GM23338 (cell line): ENCODE measurements around the gene QKI. TPM values are rescaled to one million over a fixed set of nuclear protein-coding genes. Genes with fewer than 3 reads are reported as not detected.

Source experiments
- ATAC-seq: fragments of 200-7000 bp; cut with Tn5 transposase; 3 replicates; pipeline ENCODE4 v1.9.1; 2020
- DNase-seq: peaks from one replicate; pipeline ENCODE4 v3.0.0-alpha.2; 2015; ENCODE audit warnings: low spot score
- H2AFZ ChIP-seq: fragments of 200-600 bp; sonication (generic); 2 replicates; pipeline ENCODE4 v1.8.0; 2016; ENCODE audit warnings: antibody characterized with exemption, mild to moderate bottlenecking, moderate library complexity
- H3F3A ChIP-seq: fragments of 200-600 bp; sonication (generic); replicated peaks from 2 replicates; pipeline ENCODE4 v1.8.0; 2017; ENCODE audit warnings: antibody characterized with exemption, mixed run types, low read depth
- H3K27ac ChIP-seq: fragments of 200-600 bp; sonication (generic); 2 replicates; pipeline ENCODE4 v1.6.1; 2016; ENCODE audit warnings: low read depth
- H3K27me3 ChIP-seq: fragments of 200-600 bp; sonication (generic); 2 replicates; pipeline ENCODE4 v1.8.0; 2016; ENCODE audit warnings: mild to moderate bottlenecking, mixed run types, moderate library complexity; ENCODE audit not compliant: insufficient read depth
- H3K36me3 ChIP-seq: fragments of 200-600 bp; sonication (generic); 2 replicates; pipeline ENCODE4 v1.8.0; 2016; ENCODE audit warnings: mild to moderate bottlenecking; ENCODE audit not compliant: insufficient read depth
- H3K4me1 ChIP-seq: fragments of 200-600 bp; sonication (generic); 2 replicates; pipeline ENCODE4 v1.8.0; 2016; ENCODE audit warnings: mild to moderate bottlenecking, moderate library complexity; ENCODE audit not compliant: insufficient read depth
- H3K4me2 ChIP-seq: fragments of 200-600 bp; sonication (generic); 2 replicates; pipeline ENCODE4 v1.7.1; 2017; ENCODE audit warnings: mixed run types
- H3K4me3 ChIP-seq: fragments of 200-600 bp; sonication (generic); 2 replicates; pipeline ENCODE4 v1.6.1; 2016; ENCODE audit warnings: mixed run types
- H3K79me2 ChIP-seq: fragments of 200-600 bp; sonication (generic); replicated peaks from 2 replicates; pipeline ENCODE4 v1.8.0; 2017; ENCODE audit warnings: mild to moderate bottlenecking; ENCODE audit not compliant: insufficient read depth
- H3K9me2 ChIP-seq: fragments of 200-600 bp; sonication (generic); 2 replicates; pipeline ENCODE4 v1.8.0; 2017; ENCODE audit not compliant: insufficient read depth
- H4K20me1 ChIP-seq: fragments of 200-600 bp; sonication (generic); replicated peaks from 2 replicates; pipeline ENCODE4 v1.8.0; 2017; ENCODE audit warnings: mild to moderate bottlenecking; ENCODE audit not compliant: insufficient read depth
- H3K27ac Mint-ChIP-seq: 2 replicates; pipeline ENCODE4 v1.8.0; 2020; ENCODE audit warnings: inconsistent platforms, mild to moderate bottlenecking, moderate library complexity, mixed read lengths
- H3K27me3 Mint-ChIP-seq: 3 replicates; pipeline ENCODE4 v1.8.0; 2022; ENCODE audit warnings: low read depth, mild to moderate bottlenecking, moderate library complexity, mixed read lengths, inconsistent platforms; ENCODE audit not compliant: insufficient read depth, poor library complexity
- H3K36me3 Mint-ChIP-seq: 3 replicates; pipeline ENCODE4 v1.8.0; 2021; ENCODE audit warnings: low read depth, mild to moderate bottlenecking, inconsistent platforms, moderate library complexity, mixed read lengths
- H3K4me1 Mint-ChIP-seq: 3 replicates; pipeline ENCODE4 v1.8.0; 2020; ENCODE audit warnings: mild to moderate bottlenecking, inconsistent platforms, mixed read lengths
- H3K4me3 Mint-ChIP-seq: 3 replicates; pipeline ENCODE4 v1.8.0; 2021; ENCODE audit warnings: moderate library complexity, mild to moderate bottlenecking, inconsistent platforms, mixed read lengths
- H3K9me3 Mint-ChIP-seq: 3 replicates; pipeline ENCODE4 v1.8.0; 2020; ENCODE audit warnings: moderate library complexity, mild to moderate bottlenecking, inconsistent platforms, mixed read lengths
- CREB1 ChIP-seq: fragments of 250-450 bp; sonication (Bioruptor Pico); IDR thresholded peaks from 2 replicates; pipeline ENCODE4 v1.5.0; 2020; ENCODE audit warnings: low read depth, mild to moderate bottlenecking, moderate library complexity
- EZH2 ChIP-seq: fragments of 200-600 bp; sonication (generic); IDR thresholded peaks from one replicate; pipeline ENCODE4 v1.8.0; 2017; ENCODE audit warnings: antibody characterized with exemption, mild to moderate bottlenecking, low read depth; ENCODE audit not compliant: unreplicated experiment
- EZH2phosphoT487 ChIP-seq: fragments of 200-600 bp; sonication (generic); IDR thresholded peaks from one replicate; pipeline ENCODE4 v1.8.1; 2018; ENCODE audit warnings: antibody characterized with exemption; ENCODE audit not compliant: unreplicated experiment
- NANOG ChIP-seq: IDR thresholded peaks from 2 replicates; pipeline ENCODE4 v1.6.1; 2016; ENCODE audit warnings: antibody characterized with exemption, borderline replicate concordance
- POLR2AphosphoS5 ChIP-seq: IDR thresholded peaks from 2 replicates; pipeline ENCODE4 v1.6.1; 2016; ENCODE audit warnings: antibody characterized with exemption, low read depth
- STAT1 ChIP-seq: IDR thresholded peaks from one replicate; pipeline ENCODE4 v1.6.1; 2016; ENCODE audit warnings: antibody characterized with exemption; ENCODE audit not compliant: unreplicated experiment
- ZNF114 ChIP-seq: fragments of 250-450 bp; sonication (Bioruptor Pico); IDR thresholded peaks from 2 replicates; pipeline ENCODE4 v1.5.0; 2020; ENCODE audit warnings: mild to moderate bottlenecking, moderate library complexity
- ZNF331 ChIP-seq: fragments of 250-450 bp; sonication (Bioruptor Pico); IDR thresholded peaks from 2 replicates; pipeline ENCODE4 v1.5.0; 2020; ENCODE audit warnings: low read depth, mild to moderate bottlenecking, moderate library complexity
- polyA plus RNA-seq: library from polyadenylated mRNA; unstranded; fragments of >200 nt; fragmentation: Nextera tagmentation; extraction: Ambion mirVana; gene quantifications from 2 replicates; pipeline ENCODE4 v1.2.1, GENCODE V29; 2016
- total RNA-seq: library from RNA; depleted of rRNA; stranded (reverse); fragments of >200 nt; shearing (Covaris generic); gene quantifications from 2 replicates; pipeline ENCODE4 v1.2.3, GENCODE V29; 2014
- TF ChIP-seq, protein P1 (sequence below): fragments of 250-450 bp; sonication (Bioruptor Pico); IDR thresholded peaks from 2 replicates; pipeline ENCODE4 v1.5.0; 2020; ENCODE audit warnings: mild to moderate bottlenecking, moderate library complexity
- TF ChIP-seq, protein P2 (sequence below): IDR thresholded peaks from 2 replicates; pipeline ENCODE4 v1.6.1; 2016; ENCODE audit warnings: antibody characterized with exemption

Gene QKI
- total and polyA plus RNA-seq, 2 experiments from 2014 or later, result 60.8 to 159 TPM

GRCh38 chr6:163409712-163410111 lies 4.8 kb upstream of the QKI start:
- DNase-seq (no peak), ATAC-seq (no peak)
- peaks cover 26% of the 10 kb centered on the region for H3K4me1 Mint-ChIP-seq
- no peaks in the 10 kb centered on the region for H3K9me2 ChIP-seq
- H3K27me3 ChIP-seq, result no peaks in the 10 kb centered on the region
- H3K27ac ChIP-seq, result no peak overlapping the region
- no peaks in the 10 kb centered on the region for H3F3A ChIP-seq
- H3K79me2 ChIP-seq, result 0 out of 2 replicates have a peak, but pooled peaks cover 10% of the 10 kb centered on the region
- no peak overlapping the region for H3K4me3 Mint-ChIP-seq
- no peak overlapping the region for H3K4me2 ChIP-seq
- H4K20me1 ChIP-seq, result no peaks in the 10 kb centered on the region
- no peaks in the 10 kb centered on the region for H3K9me3 Mint-ChIP-seq
- TF ChIP-seq EZH2phosphoT487, result no peak
- H3K36me3 ChIP-seq, result no peaks in the 10 kb centered on the region
- peaks cover 5% of the 10 kb centered on the region; the same call in 2 of the 3 replicates for H3K36me3 Mint-ChIP-seq
- peaks cover 9% of the 10 kb centered on the region for H3K27me3 Mint-ChIP-seq
- no peak overlapping the region for H3K4me3 ChIP-seq
- peaks cover 23% of the 10 kb centered on the region for H3K4me1 ChIP-seq
- H2AFZ ChIP-seq, result no peak overlapping the region
- no peak overlapping the region for H3K27ac Mint-ChIP-seq

- Histone ChIP-seq H3K4me3 (peak overlapping the region; percentile 70), H3K27me3 (no peaks in the 10 kb centered on the region), H3K27ac (no peak overlapping the region), H3K79me2 (peaks cover 26% of the 10 kb centered on the region), H3K9me2 (no peaks in the 10 kb centered on the region), H3K4me2 (peak overlapping the region; percentile 76), H3F3A (no peaks in the 10 kb centered on the region), H2AFZ (no peak overlapping the region), H4K20me1 (no peaks in the 10 kb centered on the region), H3K36me3 (no peaks in the 10 kb centered on the region), H3K4me1 (peaks cover 12% of the 10 kb centered on the region)
- DNase-seq (no peak), ATAC-seq (no peak)
- H3K4me3 Mint-ChIP-seq, result peak overlapping the region; percentile 81; the same call in 2 of the 3 replicates
- peaks cover 13% of the 10 kb centered on the region for H3K27me3 Mint-ChIP-seq
- peaks cover 5% of the 10 kb centered on the region; the same call in 2 of the 3 replicates for H3K9me3 Mint-ChIP-seq
- peaks cover 5% of the 10 kb centered on the region for H3K36me3 Mint-ChIP-seq
- H3K27ac Mint-ChIP-seq, result no peak overlapping the region
- peaks cover 15% of the 10 kb centered on the region for H3K4me1 Mint-ChIP-seq
- no peak for TF ChIP-seq ZNF331 (CRISPR knock-in tag)
- no peak for TF ChIP-seq CREB1
- no peak for TF ChIP-seq NANOG
- TF ChIP-seq, protein P1, sequence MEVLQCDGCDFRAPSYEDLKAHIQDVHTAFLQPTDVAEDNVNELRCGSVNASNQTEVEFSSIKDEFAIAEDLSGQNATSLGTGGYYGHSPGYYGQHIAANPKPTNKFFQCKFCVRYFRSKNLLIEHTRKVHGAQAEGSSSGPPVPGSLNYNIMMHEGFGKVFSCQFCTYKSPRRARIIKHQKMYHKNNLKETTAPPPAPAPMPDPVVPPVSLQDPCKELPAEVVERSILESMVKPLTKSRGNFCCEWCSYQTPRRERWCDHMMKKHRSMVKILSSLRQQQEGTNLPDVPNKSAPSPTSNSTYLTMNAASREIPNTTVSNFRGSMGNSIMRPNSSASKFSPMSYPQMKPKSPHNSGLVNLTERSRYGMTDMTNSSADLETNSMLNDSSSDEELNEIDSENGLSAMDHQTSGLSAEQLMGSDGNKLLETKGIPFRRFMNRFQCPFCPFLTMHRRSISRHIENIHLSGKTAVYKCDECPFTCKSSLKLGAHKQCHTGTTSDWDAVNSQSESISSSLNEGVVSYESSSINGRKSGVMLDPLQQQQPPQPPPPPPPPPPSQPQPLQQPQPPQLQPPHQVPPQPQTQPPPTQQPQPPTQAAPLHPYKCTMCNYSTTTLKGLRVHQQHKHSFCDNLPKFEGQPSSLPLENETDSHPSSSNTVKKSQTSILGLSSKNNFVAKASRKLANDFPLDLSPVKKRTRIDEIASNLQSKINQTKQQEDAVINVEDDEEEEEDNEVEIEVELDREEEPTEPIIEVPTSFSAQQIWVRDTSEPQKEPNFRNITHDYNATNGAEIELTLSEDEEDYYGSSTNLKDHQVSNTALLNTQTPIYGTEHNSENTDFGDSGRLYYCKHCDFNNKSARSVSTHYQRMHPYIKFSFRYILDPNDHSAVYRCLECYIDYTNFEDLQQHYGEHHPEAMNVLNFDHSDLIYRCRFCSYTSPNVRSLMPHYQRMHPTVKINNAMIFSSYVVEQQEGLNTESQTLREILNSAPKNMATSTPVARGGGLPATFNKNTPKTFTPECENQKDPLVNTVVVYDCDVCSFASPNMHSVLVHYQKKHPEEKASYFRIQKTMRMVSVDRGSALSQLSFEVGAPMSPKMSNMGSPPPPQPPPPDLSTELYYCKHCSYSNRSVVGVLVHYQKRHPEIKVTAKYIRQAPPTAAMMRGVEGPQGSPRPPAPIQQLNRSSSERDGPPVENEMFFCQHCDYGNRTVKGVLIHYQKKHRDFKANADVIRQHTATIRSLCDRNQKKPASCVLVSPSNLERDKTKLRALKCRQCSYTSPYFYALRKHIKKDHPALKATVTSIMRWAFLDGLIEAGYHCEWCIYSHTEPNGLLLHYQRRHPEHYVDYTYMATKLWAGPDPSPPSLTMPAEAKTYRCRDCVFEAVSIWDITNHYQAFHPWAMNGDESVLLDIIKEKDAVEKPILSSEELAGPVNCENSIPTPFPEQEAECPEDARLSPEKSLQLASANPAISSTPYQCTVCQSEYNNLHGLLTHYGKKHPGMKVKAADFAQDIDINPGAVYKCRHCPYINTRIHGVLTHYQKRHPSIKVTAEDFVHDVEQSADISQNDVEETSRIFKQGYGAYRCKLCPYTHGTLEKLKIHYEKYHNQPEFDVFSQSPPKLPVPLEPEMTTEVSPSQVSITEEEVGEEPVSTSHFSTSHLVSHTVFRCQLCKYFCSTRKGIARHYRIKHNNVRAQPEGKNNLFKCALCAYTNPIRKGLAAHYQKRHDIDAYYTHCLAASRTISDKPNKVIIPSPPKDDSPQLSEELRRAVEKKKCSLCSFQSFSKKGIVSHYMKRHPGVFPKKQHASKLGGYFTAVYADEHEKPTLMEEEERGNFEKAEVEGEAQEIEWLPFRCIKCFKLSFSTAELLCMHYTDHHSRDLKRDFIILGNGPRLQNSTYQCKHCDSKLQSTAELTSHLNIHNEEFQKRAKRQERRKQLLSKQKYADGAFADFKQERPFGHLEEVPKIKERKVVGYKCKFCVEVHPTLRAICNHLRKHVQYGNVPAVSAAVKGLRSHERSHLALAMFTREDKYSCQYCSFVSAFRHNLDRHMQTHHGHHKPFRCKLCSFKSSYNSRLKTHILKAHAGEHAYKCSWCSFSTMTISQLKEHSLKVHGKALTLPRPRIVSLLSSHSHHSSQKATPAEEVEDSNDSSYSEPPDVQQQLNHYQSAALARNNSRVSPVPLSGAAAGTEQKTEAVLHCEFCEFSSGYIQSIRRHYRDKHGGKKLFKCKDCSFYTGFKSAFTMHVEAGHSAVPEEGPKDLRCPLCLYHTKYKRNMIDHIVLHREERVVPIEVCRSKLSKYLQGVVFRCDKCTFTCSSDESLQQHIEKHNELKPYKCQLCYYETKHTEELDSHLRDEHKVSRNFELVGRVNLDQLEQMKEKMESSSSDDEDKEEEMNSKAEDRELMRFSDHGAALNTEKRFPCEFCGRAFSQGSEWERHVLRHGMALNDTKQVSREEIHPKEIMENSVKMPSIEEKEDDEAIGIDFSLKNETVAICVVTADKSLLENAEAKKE (CRISPR knock-in tag), result no peak
- TF ChIP-seq EZH2, result no peak
- TF ChIP-seq POLR2AphosphoS5, result no peak
- TF ChIP-seq, protein P2, sequence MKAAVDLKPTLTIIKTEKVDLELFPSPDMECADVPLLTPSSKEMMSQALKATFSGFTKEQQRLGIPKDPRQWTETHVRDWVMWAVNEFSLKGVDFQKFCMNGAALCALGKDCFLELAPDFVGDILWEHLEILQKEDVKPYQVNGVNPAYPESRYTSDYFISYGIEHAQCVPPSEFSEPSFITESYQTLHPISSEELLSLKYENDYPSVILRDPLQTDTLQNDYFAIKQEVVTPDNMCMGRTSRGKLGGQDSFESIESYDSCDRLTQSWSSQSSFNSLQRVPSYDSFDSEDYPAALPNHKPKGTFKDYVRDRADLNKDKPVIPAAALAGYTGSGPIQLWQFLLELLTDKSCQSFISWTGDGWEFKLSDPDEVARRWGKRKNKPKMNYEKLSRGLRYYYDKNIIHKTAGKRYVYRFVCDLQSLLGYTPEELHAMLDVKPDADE, result no peak
- no peak for TF ChIP-seq STAT1
- no peak for TF ChIP-seq EZH2phosphoT487
- TF ChIP-seq ZNF114 (CRISPR knock-in tag), result no peak
Measured at GRCh38 chr6:163412341-163412740, 2.2 kb upstream of the QKI start.
